T47D (cell line): ENCODE measurements around the gene AKAP7.
"Not testable (repeated sequence)": the region's sequence is repeated elsewhere in the genome, so short reads cannot be mapped to it uniquely, and the experiment has no call there.

ENCODE experiments used
- DNase-seq, 2 experiments: peaks; one replicate each; pipeline versions ENCODE4 v3.0.0 to v3.0.0-alpha.2; 2011 to 2012; ENCODE audit warnings: low read depth in 1 of 2, low spot score in 1 of 2
- JUND ChIP-seq: IDR thresholded peaks from 2 replicates; pipeline ENCODE4 v1.6.1; 2012; ENCODE audit warnings: low read depth
- in situ Hi-C: cut with HindIII; loops from 2 replicates; pipeline ENCODE4 v1.10.0; 2016; ENCODE audit warnings: low sequenced_read_pairs, low pct_unique_long_range_greater_than_20kb

The AKAP7 gene

DNA sequence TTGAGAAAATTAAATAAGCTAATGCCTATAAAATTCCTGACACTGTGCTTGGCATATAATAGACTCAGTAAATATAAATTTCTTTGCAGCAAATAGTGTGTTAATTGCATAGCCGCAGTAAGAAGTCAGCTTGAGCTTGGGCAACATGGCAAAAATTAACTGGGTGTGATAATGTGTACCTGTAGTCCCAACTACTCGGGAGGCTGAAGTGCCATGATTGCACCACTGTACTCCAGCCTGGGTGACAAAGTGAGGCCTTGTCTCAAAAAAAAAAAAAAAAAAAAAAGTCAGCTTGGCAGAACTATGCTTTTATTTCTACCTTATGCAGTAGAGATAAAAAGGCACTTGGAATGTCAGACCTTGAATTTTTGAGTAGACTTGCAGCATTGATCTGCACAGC lies 121.8 kb downstream of the AKAP7 start:
- DNase-seq, result no peak
- in situ Hi-C loops, result no loop called here
- TF ChIP-seq JUND, result no peak

DNA sequence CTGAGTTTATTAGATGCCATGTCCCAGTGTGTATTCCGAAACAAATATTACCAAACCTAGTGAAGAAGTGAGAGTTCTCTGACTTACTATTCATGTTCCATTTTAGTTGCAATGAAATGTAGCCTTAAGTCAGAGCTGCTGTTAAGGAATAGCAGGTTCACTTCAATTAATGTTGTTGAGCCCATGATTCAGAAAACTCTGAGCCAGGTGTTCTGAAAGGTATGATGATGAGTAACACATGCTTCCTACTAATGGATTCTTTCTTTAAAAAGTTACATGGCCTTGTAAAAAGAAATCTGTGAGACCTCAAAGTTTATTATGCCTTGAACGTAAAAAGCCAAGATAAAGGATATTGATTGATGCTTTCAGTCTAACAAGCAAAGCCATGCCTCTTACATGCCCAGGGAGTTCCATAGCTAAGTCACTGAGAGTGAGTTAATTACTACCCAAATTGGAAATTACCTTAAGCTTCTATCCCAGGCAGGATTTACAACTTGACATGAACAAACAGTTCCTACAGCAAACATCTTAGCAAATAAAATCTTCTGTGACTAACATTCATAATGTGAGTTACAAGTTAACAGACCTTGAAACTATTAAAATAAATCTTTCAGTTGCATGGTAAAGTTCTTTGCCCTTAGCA lies 122.9 kb downstream of the AKAP7 start:
- TF ChIP-seq JUND, result no peak
- in situ Hi-C loops, result no loop called here
- no peak for DNase-seq

DNA sequence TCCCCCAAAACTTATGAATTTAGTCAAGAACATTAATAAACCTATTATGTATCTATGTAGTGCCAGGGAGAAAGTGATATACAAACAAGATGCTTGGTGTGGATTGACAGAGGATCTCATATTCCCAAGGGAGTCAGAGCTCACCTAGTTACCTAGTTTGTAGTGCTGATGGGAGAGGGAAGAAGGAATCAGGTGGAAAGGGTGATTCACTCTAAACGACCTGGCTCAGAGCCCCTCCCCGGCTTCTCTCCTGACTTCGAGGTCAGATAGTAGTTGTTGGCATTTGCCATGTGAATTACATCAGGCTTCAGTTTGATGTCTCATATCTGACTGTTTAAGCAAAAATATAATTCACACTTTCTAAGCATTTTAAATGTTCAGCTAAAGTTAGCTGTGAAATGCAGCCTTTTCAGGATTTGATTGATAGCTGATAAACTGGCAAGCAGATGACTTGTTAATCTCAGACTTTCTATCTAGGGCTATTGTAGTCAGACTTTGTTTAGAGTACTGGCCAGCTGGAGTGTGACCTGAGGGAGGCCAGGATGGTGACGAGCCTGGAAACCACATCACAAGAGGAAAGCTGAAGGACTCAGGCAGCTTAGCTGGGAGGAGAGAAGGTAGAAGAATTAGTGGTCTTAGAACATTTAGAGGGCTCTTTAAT lies 123.7 kb downstream of the AKAP7 start:
- in situ Hi-C loops, result no loop called here
- no peak for TF ChIP-seq JUND
- DNase-seq, result no peak

DNA sequence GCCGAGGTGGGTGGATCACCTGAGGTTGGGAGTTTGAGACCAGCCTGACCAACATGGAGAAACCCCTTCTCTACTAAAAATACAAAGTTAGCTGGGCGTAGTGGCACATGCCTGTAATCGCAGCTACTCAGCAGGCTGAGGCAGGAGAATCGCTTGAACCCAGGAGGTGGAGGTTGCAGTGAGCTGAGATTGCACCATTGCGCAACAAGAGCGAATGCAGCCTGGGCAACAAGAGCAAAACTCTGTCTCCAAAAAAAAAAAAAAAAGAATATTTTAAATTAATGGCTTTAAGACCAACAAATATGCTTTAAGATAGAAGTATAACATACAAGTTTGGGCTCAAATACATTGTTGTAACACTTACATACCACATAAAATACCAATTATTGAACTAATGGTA lies 125.7 kb downstream of the AKAP7 start:
- DNase-seq, in situ Hi-C loops: not testable (repeated sequence)

DNA sequence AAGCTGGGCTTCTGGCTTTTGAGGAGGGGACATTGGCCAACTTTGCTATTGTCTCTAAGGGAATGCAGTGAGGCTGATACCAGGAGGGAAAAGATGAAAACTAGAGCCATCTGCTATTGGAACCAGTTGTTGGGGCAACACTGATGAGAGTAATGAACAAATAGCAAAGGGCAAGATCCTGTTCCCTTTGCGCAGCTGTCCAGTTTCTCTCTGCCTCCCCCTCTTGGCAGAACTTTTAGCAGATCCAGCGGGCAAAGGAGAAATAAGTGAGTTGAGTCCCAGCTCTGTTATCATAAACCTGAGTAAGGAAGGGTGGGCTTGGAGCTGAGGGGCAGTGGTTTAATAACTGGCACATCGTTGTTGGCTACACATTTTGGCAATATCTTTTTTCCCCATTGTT lies 126.8 kb downstream of the AKAP7 start:
- DNase-seq, result no peak
- in situ Hi-C loops, result no loop called here
- no peak for TF ChIP-seq JUND

DNA sequence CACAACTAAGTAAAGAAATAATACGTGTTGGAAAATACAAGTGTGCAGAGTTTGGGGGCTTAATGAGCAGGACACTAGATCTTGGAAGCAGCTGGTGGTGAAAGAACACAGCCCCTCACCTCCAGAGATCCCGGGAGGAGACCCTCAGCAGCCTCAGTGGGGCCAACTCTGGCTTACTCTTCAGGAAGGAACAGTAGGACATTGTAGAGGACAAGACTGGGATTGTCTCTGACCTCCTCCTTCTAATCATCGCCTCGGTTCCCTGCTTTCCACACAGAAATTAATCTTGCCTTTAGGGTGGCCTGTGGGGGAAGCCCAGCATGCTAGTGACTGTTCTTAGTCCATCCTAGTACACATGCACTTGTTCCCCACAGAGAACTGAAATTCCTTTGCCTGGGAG lies 130.7 kb downstream of the AKAP7 start:
- in situ Hi-C loops, result no loop called here
- DNase-seq, result no peak
- no peak for TF ChIP-seq JUND

DNA sequence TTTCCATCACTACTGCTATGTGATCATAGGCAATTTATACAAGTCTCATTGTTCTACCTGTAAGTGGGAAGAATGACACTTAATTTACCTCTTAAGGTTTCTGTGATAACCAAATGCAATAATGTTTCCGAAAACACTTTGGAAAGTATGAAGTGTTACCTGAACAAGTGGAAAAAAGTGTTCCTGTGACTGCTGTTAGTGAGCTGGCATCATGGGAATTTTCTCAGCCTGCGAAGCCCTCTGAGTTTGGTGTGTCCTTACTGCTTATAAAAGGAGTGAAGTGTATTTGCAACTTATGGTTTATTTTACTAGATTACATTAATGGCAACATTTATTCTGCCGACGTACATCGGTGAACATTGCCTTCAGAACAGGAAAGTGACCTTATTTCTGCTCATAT lies 133.0 kb downstream of the AKAP7 start:
- no peak for DNase-seq
- no peak for TF ChIP-seq JUND
- in situ Hi-C loops, result no loop called here

DNA sequence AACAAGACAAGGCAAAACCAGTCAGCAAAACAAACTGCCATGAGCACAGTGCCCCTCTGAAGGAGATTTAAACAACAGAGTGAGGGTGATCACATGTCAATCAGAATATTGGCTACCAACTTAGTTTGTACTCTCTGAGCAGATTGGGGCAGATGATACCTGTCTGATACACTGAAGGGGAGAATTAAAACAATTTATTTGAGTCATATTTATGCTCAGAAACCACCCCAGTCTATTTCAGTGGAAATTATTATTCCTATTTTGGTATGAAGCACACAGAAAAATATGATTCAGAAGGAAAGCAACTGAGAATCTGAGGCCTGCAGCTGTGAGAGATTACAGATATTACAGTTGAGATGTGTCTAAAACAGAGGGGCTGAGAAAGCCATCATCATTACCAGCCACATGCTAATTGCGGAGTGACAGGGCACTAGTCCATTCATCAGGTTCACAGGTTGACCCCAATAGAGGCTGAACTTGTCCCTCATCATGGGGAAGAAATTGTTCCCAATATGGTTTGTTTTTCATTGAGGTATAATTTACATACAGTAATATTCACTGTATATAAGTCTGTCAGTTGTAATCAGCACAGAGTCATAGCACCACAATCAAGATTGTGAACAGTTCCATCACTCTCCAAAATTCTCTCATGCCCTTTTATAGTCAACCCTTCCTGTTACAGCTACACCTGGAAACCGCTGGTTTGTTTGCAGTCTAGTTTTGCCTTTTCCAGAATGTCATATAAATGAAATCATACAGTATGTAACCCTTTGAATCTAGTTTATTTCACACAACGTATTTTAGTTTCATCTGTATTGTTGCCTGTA lies 134.5 kb downstream of the AKAP7 start:
- in situ Hi-C loops, result no loop called here
- no peak for TF ChIP-seq JUND
- no peak for DNase-seq

DNA sequence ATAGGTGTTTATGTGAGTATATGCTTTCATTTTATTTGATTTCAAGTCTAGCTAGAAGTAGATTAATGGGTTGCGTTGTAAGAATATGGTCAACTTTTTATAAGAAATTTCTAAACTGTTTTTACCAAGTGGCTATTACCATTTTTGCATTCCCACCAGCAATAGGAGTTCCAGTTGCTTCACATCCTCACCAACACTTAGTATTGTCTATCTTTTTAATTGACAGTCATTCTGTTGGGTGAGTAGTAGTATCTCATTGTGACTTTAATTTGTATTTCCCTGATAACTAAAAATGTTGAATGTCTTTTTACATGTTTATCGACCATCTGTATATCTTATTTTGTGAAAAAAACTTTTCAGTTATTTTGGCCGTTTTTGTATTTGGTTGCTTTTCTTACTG lies 135.3 kb downstream of the AKAP7 start:
- no peak for TF ChIP-seq JUND
- in situ Hi-C loops, result no loop called here
- no peak for DNase-seq

DNA sequence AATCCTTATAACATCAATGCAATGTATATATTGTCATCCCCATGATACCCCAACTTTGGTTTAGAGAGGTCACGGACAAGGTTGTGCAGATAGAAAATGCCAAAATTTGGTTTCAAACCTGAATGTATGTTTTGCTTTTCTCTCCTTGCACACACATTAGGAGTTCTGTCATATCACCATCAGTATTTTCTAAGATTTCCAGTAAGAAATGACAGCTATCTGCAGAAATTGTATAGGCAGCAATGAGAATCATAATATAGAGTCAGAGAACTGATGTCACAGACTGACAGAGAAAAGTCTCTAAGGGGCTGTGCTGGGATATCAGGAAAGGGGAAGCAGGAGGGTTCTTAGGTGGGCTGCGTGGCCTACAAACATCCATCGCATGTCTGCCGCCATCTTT lies 140.0 kb downstream of the AKAP7 start:
- no peak for TF ChIP-seq JUND
- DNase-seq, result no peak
- in situ Hi-C loops, result no loop called here

DNA sequence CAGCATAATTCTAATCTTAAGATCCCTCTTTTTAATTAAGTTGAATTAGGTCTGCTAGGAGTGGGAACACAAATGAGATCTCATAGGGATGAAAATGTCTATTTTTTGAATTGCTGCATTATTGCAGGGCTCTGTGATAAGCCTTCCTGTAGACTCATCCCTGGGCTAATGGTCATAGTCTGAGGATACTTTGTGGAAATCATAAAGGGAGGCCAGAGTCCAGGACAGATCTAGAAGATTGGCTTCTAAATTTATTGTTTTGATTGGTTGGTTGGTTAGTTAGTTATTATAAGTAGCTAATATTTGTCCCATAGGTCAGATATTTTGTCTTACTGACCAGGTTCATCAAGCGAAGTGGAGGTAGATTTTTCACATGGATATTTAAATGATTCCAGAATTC lies 142.3 kb downstream of the AKAP7 start:
- no peak for DNase-seq
- no peak for TF ChIP-seq JUND
- in situ Hi-C loops, result no loop called here

DNA sequence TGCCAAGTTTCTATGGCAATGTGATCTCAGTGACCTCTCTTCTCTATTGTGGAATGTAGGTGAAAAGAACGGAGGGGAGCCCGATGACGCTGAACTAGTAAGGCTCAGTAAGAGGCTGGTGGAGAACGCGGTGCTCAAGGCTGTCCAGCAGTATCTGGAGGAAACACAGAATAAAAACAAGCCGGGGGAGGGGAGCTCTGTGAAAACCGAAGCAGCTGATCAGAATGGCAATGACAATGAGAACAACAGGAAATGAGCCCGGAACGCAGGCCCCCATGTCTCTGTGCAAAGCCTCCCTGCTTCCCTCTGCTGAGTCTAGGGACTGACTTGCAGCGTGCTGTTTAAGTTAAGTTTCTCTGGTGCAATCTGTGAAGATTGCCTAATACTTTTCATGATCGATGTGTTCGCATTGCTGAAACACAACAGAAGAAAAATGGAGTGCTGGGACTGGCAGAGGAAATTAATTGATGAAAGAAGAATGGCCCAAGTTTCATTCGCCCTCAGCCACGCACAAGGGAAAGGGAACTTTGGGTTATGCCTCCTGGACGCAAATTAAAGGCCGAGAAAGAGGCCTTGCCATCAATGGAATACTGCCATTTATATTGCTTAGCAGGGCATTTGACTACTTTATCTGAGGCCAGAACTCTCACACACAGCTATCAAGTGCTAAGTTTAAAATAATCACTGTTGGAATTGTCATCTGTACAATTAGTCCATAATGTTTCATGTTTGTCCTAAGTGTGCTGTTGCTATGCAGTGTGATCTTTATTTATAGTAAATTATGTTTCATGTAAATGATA lies 146.4 kb downstream of the AKAP7 start:
- no peak for DNase-seq
- no peak for TF ChIP-seq JUND
- in situ Hi-C loops, result no loop called here
